ENCODE data around the gene FBXL7.

Gene FBXL7

GRCh38 chr5:15499528-15500324 is at the start of gene FBXL7:
Gene FBXL7, plus strand, starts transcription at chr5:15500180.
- H3K36me3 Mint-ChIP-seq (ENCODE audit: low read depth), result no peaks in the 10 kb centered on the region
- no peak for DNase-seq (ENCODE audit: low spot score)
- no peak within 1 kb of the TSS for H3K27ac Mint-ChIP-seq
- no peaks in the 10 kb centered on the region for H3K9me3 Mint-ChIP-seq
- H3K4me3 Mint-ChIP-seq, result no peak within 1 kb of the TSS
- no peaks in the 10 kb centered on the region for H3K4me1 Mint-ChIP-seq (ENCODE audit: low read depth)
- peaks cover 26% of the 10 kb centered on the region for H3K27me3 Mint-ChIP-seq (ENCODE audit: low read depth)

GRCh38 chr5:15450473-15450872 is 49.5 kb upstream of the FBXL7 start:
- H3K27me3 Mint-ChIP-seq (ENCODE audit: low read depth), result no peaks in the 10 kb centered on the region
- H3K4me3 Mint-ChIP-seq, result no peak overlapping the region
- H3K9me3 Mint-ChIP-seq, result peaks cover 40% of the 10 kb centered on the region
- no peaks in the 10 kb centered on the region for H3K36me3 Mint-ChIP-seq (ENCODE audit: low read depth)
- DNase-seq (ENCODE audit: low spot score), result no peak
- no peaks in the 10 kb centered on the region for H3K4me1 Mint-ChIP-seq (ENCODE audit: low read depth)
- no peak overlapping the region for H3K27ac Mint-ChIP-seq

- Mint-ChIP-seq H3K27ac (no peak overlapping the region), H3K36me3 (ENCODE audit: low read depth) (no peaks in the 10 kb centered on the region), H3K4me1 (ENCODE audit: low read depth) (no peaks in the 10 kb centered on the region), H3K9me3 (peaks cover 44% of the 10 kb centered on the region), H3K27me3 (ENCODE audit: low read depth) (no peaks in the 10 kb centered on the region), H3K4me3 (no peak overlapping the region)
- no peak for DNase-seq (ENCODE audit: low spot score)
These were observed 49.0 kb upstream of the FBXL7 start for GRCh38 chr5:15450949-15451348.

- no peaks in the 10 kb centered on the region for H3K27me3 Mint-ChIP-seq (ENCODE audit: low read depth)
- H3K4me3 Mint-ChIP-seq, result no peak overlapping the region
- DNase-seq (ENCODE audit: low spot score), result no peak
- no peaks in the 10 kb centered on the region for H3K4me1 Mint-ChIP-seq (ENCODE audit: low read depth)
- peaks cover 48% of the 10 kb centered on the region for H3K9me3 Mint-ChIP-seq
- no peak overlapping the region for H3K27ac Mint-ChIP-seq
- H3K36me3 Mint-ChIP-seq (ENCODE audit: low read depth), result no peaks in the 10 kb centered on the region
These were observed 48.0 kb upstream of the FBXL7 start for GRCh38 chr5:15452030-15452429.

GRCh38 chr5:15452781-15453180 is 47.2 kb upstream of the FBXL7 start:
- Mint-ChIP-seq H3K27ac (no peak overlapping the region), H3K27me3 (ENCODE audit: low read depth) (no peaks in the 10 kb centered on the region), H3K4me1 (ENCODE audit: low read depth) (no peaks in the 10 kb centered on the region), H3K4me3 (no peak overlapping the region), H3K9me3 (peaks cover 52% of the 10 kb centered on the region), H3K36me3 (ENCODE audit: low read depth) (no peaks in the 10 kb centered on the region)
- DNase-seq (ENCODE audit: low spot score), result no peak

- Mint-ChIP-seq H3K27me3 (ENCODE audit: low read depth) (no peaks in the 10 kb centered on the region), H3K27ac (no peak overlapping the region), H3K4me3 (no peak overlapping the region), H3K36me3 (ENCODE audit: low read depth) (no peaks in the 10 kb centered on the region), H3K4me1 (ENCODE audit: low read depth) (no peaks in the 10 kb centered on the region), H3K9me3 (peaks cover 28% of the 10 kb centered on the region)
- DNase-seq (ENCODE audit: low spot score), result no peak
These were observed 40.8 kb upstream of the FBXL7 start for GRCh38 chr5:15459200-15459599.

GRCh38 chr5:15463231-15463980 is 36.6 kb upstream of the FBXL7 start:
- Mint-ChIP-seq H3K4me1 (ENCODE audit: low read depth) (no peaks in the 10 kb centered on the region), H3K27ac (no peak overlapping the region), H3K36me3 (ENCODE audit: low read depth) (no peaks in the 10 kb centered on the region), H3K4me3 (no peak overlapping the region), H3K9me3 (peaks cover 4% of the 10 kb centered on the region), H3K27me3 (ENCODE audit: low read depth) (no peaks in the 10 kb centered on the region)
- no peak for DNase-seq (ENCODE audit: low spot score)

GRCh38 chr5:15472116-15472515 is 27.9 kb upstream of the FBXL7 start:
- peaks cover 5% of the 10 kb centered on the region for H3K9me3 Mint-ChIP-seq
- no peaks in the 10 kb centered on the region for H3K4me1 Mint-ChIP-seq (ENCODE audit: low read depth)
- no peak overlapping the region for H3K27ac Mint-ChIP-seq
- DNase-seq (ENCODE audit: low spot score), result no peak
- H3K36me3 Mint-ChIP-seq (ENCODE audit: low read depth), result no peaks in the 10 kb centered on the region
- no peaks in the 10 kb centered on the region for H3K27me3 Mint-ChIP-seq (ENCODE audit: low read depth)
- no peak overlapping the region for H3K4me3 Mint-ChIP-seq

GRCh38 chr5:15474143-15474719 is 25.7 kb upstream of the FBXL7 start:
- no peaks in the 10 kb centered on the region for H3K36me3 Mint-ChIP-seq (ENCODE audit: low read depth)
- no peaks in the 10 kb centered on the region for H3K27me3 Mint-ChIP-seq (ENCODE audit: low read depth)
- no peak for DNase-seq (ENCODE audit: low spot score)
- peaks cover 16% of the 10 kb centered on the region for H3K9me3 Mint-ChIP-seq
- no peaks in the 10 kb centered on the region for H3K4me1 Mint-ChIP-seq (ENCODE audit: low read depth)
- H3K27ac Mint-ChIP-seq, result no peak overlapping the region
- H3K4me3 Mint-ChIP-seq, result no peak overlapping the region

- Mint-ChIP-seq H3K36me3 (ENCODE audit: low read depth) (no peaks in the 10 kb centered on the region), H3K27me3 (ENCODE audit: low read depth) (no peaks in the 10 kb centered on the region), H3K27ac (no peak overlapping the region), H3K4me1 (ENCODE audit: low read depth) (no peaks in the 10 kb centered on the region), H3K4me3 (no peak overlapping the region), H3K9me3 (peaks cover 16% of the 10 kb centered on the region)
- no peak for DNase-seq (ENCODE audit: low spot score)
These were observed 24.6 kb upstream of the FBXL7 start for GRCh38 chr5:15475367-15475766.

- Mint-ChIP-seq H3K27me3 (ENCODE audit: low read depth) (no peaks in the 10 kb centered on the region), H3K9me3 (peaks cover 16% of the 10 kb centered on the region), H3K4me1 (ENCODE audit: low read depth) (no peaks in the 10 kb centered on the region), H3K36me3 (ENCODE audit: low read depth) (no peaks in the 10 kb centered on the region), H3K27ac (no peak overlapping the region), H3K4me3 (no peak overlapping the region)
- DNase-seq (ENCODE audit: low spot score), result no peak
These were observed 23.0 kb upstream of the FBXL7 start for GRCh38 chr5:15476977-15477376.

GRCh38 chr5:15480436-15480835 is 19.5 kb upstream of the FBXL7 start:
- no peaks in the 10 kb centered on the region for H3K27me3 Mint-ChIP-seq (ENCODE audit: low read depth)
- no peak overlapping the region for H3K4me3 Mint-ChIP-seq
- no peak overlapping the region for H3K27ac Mint-ChIP-seq
- no peaks in the 10 kb centered on the region for H3K36me3 Mint-ChIP-seq (ENCODE audit: low read depth)
- peaks cover 11% of the 10 kb centered on the region for H3K9me3 Mint-ChIP-seq
- no peak for DNase-seq (ENCODE audit: low spot score)
- H3K4me1 Mint-ChIP-seq (ENCODE audit: low read depth), result no peaks in the 10 kb centered on the region

- Mint-ChIP-seq H3K4me1 (ENCODE audit: low read depth) (no peaks in the 10 kb centered on the region), H3K9me3 (peaks cover 5% of the 10 kb centered on the region), H3K36me3 (ENCODE audit: low read depth) (no peaks in the 10 kb centered on the region), H3K27me3 (ENCODE audit: low read depth) (no peaks in the 10 kb centered on the region), H3K4me3 (no peak overlapping the region), H3K27ac (no peak overlapping the region)
- no peak for DNase-seq (ENCODE audit: low spot score)
These were observed 16.5 kb upstream of the FBXL7 start for GRCh38 chr5:15483351-15484097.

GRCh38 chr5:15487228-15487627 is 12.8 kb upstream of the FBXL7 start:
- Mint-ChIP-seq H3K36me3 (ENCODE audit: low read depth) (no peaks in the 10 kb centered on the region), H3K4me3 (no peak overlapping the region), H3K9me3 (peaks cover 2% of the 10 kb centered on the region), H3K4me1 (ENCODE audit: low read depth) (no peaks in the 10 kb centered on the region), H3K27ac (no peak overlapping the region), H3K27me3 (ENCODE audit: low read depth) (no peaks in the 10 kb centered on the region)
- no peak for DNase-seq (ENCODE audit: low spot score)

All from T-helper 2 cell treated with Interferon-gamma antibody and Interleukin-4, amounts not matched to agents 5 μg/mL and 100 μg/mL, for 36 hours (primary cell).